IPS-NIHi11 (cell line): ENCODE data around the gene PAWR.
"Not testable (repeated sequence)": the region's sequence is repeated elsewhere in the genome, so short reads cannot be mapped to it uniquely, and the experiment has no call there.

Source experiments
- DNase-seq: peaks from one replicate; pipeline ENCODE4 v3.0.0; 2012; ENCODE audit warnings: mixed read lengths, low spot score

PAWR gene

DNA sequence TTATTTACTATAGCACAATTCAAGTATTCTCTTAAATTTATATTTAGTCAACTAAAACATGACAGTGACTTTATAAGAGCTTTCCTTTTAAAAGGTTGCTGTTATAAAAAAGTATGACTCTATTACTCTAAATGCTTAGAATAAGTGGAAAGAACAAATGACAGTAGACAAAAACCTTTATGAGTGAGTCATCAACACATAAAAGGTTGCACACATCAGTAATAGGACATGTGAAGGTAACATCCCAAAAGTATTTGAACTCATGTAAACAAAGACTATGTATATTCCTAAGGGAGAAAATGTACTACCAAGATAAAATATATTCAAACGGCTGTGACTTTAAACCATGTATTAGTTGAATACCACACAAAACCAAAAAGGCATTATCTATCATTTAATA is 98.8 kb downstream of the PAWR start:
- no peak for DNase-seq

DNA sequence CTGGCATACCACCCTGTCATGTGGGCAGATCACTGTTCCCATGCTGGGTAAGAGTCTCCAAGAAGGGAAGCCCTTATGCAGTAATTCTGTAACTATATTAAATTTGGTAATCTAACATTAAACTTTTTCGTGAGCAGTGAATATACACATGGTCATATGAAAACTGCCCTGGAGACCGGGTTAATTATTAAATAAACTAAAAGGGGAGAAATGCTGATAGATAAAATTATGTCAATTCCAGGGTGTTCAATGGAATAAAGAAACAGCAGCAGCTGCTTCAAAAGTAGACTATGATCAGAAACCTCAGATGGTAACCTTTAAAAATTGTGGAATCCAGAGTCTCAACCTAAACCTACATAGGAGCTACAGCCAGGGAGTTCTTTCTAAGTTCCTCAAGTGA is 100.0 kb downstream of the PAWR start:
- DNase-seq = no peak

DNA sequence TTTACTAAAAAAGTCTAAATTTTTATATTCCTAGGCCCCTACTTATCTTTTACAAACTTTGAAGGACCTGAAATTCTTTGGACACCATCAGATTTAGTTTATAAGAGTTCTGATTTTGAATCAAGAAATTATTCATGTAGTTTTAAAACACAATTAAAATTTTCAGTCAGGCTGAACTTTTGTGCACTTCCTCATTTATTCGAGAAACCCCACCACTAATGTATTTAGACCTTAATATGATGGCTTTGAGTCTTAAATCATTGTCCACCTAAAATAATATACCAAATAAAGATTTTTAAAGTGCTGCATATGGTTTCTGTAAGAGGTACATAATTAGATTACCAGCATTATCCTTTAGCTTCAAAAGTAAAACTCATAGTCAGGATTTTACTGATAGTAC is 103.4 kb downstream of the PAWR start:
- DNase-seq = no peak

DNA sequence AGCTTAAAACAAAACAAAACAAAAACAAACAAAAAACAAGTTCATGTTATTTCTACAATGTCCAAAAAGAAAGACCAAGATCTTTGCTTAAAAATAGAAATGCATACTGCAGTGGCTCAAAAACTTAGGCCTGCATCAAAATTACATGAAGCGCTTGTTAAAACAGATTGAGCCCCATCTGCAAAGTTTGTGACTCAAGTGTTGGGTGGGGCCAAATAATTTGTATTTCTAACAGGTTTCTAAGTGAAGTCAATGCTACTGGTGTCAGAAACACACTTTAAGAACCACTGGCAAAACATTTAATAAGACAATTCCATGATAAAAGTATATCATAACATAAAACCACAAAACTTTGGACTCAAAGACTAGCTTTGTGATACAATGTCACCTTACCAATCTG is 105.6 kb downstream of the PAWR start:
- DNase-seq = no peak

DNA sequence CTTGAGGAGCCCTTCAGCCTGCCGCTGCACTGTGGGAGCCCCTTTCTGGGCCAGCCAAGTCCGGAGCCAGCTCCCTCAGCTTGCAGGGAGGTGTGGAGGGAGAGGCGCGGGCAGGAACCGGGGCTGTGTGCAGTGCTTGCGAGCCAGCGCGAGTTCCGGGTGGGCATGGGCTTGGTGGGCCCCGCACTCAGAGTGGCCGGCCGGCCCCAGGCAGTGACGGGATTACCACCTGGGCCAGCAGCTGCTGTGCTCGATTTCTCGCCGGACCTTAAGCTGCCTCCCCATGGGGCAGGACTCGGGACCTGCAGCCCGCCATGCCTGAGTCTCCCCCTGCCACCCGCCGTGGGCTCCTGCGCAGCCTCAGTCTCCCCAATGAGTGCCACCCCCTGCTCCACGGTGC is 116.9 kb downstream of the PAWR start:
- no peak for DNase-seq

DNA sequence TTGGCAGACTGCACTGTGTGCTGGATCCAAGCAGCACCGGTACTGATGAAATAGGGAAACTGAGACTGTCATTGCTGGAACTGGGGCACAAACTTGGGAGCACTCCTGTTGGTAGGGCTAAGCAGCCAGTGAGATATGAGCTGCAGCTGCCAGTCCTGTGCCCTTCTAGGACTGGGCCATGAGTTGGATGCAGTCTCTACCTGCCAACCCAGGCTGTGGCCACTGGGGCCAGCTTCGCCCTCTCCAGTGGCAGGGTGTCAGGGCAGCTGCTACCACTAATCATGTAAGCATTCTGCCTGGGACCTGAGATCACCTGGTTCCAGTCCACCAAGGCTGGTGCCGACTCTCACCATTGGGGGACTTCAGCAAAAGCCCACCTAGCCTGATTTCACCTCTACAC is 121.1 kb downstream of the PAWR start:
- DNase-seq = no peak

DNA sequence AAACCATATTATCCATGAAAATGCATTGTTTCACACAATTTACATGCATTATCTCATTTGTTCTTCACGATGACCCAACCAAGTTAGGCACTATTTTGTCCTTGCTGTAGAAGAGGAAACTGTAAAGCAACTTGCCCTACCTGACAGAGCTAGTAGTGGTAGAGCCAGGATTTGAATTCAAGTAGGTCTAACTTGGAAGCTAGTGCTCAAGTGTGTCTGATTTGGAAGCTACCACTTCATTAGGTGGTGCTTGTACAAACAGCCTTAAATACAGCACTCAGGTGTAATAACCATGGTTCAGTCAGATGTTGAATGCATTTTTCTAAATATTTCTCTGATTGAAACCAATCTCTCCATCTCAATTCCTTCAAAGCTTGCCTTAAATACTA is 123.6 kb downstream of the PAWR start:
- DNase-seq = no peak

DNA sequence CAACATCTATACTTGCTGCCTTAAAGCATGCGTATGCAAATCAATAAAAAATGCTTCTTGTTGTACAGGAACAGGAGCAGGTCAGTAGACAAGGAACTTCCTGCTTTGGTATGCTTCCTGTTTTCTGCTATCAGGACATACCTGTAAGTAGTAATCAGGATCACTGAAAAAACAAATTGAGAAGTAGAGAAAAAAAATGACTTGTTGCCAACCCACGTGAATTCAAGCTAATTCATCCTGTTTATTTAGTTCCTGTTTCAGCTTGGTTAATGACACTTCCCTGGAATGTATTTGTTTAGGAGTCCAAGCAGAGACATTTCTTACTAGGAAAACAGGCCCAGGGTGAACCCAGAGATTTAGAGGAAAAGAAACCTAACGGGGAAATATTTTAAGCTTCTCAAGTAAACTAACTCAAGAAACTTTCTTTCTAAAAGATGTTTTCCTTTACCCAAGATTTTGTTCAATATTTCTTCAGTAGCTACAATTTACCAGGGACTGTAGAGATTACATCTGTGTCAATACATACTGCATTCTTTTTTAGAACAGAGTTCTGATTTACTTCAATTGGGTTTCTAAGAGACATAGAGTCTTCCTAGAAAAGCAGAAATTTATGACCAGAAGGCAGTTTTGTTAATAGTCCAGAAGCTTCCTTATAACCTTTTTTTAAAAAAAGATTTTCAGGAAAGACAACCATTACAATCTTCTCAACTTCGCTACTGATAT is 124.2 kb downstream of the PAWR start:
- no peak for DNase-seq

DNA sequence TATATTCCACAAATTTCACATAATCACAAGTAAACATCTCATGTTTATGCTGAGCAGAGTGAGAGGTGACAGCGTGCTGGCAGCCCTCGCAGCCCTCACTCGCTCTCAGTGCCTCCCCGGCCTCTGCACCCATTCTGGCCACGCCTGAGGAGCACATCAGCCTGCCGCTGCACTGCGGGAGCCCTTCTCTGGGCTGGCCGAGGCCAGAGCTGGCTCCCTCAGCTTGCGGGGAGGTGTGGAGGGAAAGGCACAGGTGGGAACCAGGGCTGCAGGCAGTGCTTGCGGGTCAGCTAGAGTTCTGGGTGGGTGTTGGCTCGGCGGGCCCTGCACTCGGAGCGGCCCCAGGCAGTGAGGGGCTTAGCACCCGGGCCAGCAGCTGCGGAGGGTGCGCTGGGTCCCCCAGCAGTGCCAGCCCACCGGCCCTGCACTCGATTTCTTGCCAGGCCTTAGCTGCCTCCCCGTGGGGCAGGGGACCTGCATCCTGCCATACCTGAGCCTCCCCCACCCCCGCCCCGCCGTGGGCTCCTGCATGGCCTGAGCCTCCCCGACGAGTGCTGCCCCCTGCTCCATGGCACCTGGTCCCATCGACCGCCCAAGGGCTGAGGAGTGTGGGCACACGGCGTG is 125.9 kb downstream of the PAWR start:
- not testable (repeated sequence) for DNase-seq

DNA sequence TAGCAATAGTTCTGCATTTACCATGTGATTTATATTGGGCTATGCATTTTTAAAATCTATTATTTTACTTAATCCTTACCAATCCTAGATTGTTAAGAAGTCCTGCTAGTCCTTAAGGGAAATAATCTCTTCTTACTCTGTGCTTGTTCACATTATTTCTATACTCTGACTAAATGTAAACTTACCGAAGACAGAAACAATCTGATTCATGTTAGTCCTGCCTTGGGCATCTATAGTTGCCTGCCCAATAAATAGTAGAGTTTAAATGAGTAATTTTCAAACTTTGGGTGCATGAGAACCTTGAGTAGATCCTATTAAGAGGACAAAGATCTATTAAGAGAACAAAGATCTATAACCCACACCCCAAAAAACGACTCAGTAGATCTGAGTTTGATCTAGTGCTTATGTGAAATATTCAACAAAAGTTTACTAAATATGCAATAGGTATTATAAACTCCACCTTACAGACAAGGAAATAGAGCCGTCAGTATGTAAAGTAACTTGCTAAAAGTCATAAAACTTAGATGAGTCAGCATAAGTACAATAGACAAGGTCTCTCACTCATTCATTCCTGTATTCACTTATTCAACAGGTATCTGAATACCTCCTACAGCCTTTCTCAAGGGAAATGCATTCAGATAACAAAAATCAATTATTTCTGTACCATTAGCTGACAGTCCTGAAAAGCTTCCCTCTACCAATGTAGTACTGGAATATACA is 127.6 kb downstream of the PAWR start:
- no peak for DNase-seq

DNA sequence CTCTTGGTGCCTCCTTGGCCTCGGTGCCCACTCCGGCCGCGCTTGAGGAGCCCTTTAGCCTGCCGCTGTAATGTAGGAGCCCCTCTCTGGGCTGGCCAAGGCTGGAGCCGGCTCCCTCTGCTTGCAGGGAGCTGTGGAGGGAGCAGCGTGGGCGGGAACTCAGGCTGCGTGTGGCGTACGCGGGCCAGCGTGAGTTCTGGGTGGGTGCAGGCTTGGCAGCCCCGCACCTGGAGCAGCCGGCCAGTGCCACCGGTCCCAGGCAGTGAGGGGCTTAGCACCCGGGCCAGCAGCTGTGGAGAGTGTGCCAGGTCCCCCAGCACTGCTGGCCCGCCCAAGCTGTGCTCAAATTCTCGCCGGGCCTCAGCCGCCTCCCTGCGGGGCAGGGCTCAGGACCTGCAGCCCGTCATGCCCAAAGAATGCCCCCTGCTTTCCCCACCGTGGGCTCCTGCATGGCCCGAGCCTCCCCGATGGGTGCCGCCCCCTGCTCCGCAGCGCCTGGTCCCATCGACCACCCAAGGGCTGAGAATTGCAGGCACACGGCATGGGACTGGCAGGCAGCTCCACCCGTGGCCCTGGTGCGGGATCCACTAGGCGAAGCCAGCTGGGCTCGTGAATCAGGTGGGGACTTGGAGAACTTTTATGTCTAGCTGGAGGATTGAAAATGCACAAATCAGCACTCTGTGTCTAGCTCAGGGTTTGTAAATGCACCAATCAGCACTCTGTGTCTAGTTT is 129.2 kb downstream of the PAWR start:
- DNase-seq = no peak

DNA sequence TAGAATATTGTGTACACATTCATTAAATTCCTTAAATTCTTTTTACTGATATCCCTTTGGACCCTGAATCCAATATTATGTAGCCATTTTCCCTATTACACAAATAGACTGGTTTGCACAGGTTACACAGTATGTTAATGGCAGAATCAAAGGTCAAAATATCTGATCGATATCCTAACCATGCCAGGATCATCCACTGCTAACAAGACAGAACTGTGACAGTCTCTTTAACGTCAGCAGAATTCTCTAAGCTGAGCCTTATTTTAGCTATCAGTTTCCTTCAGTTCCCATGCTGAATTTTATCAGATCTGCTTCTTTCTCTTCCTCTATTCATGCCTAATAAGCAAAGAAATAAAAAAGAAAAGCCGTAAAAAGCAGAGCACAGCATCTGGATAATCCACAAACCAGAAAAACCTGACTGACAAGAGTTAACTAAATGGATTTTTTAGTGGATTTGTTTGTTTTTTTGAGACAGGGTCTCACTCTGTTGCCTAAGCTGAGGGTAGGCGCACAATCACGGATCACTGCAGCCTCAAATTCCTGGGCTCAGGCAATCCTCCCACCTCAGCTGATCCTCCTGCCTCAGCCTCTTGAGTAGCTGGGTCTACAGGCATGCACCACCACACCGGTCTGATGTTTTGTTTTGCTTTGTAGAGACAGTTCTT is 130.4 kb downstream of the PAWR start:
- no peak for DNase-seq

DNA sequence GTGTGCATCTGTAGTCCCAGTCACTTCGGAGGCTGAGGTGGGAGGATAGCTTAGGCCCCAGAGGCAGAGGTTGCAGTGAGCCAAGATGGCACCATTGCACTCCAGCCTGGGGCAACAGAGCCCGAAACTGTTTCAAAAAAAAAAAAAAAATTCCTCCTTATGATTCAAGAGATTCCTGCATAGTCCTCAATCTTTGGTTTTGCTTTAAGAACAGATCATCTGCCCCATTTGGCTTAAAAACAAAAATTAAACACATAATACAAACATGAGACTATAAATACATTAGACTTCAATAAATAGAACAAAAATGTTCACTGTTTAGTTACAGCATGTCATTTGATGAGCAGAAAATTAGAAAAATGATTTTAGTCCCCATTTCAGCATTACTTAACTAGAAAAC is 131.2 kb downstream of the PAWR start:
- no peak for DNase-seq

DNA sequence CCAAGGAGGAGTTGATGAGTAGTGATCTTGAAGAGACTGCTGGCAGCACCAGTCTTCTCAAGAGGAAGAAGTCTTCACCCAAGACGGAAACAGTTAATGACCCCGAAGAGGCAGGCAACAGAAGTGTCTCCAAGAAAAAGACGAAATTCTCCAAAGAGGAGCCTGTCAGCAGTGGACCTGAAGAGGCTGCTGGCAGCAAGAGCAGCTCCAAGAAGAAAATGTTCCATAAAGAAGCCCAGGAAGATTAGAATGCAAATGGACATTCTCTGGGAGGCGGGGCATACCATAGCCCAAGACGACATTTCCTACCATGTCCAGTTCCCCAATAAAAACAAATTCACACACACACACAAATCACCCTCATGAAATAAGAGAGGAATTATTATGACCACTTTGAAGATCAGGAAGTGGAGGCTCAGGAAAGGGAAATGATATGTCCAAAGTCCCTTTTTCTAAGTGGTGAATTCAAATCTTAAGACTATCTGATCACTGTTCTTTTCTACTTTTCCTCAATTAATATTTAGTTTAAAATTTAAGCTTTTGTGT is 131.8 kb downstream of the PAWR start:
- no peak for DNase-seq

DNA sequence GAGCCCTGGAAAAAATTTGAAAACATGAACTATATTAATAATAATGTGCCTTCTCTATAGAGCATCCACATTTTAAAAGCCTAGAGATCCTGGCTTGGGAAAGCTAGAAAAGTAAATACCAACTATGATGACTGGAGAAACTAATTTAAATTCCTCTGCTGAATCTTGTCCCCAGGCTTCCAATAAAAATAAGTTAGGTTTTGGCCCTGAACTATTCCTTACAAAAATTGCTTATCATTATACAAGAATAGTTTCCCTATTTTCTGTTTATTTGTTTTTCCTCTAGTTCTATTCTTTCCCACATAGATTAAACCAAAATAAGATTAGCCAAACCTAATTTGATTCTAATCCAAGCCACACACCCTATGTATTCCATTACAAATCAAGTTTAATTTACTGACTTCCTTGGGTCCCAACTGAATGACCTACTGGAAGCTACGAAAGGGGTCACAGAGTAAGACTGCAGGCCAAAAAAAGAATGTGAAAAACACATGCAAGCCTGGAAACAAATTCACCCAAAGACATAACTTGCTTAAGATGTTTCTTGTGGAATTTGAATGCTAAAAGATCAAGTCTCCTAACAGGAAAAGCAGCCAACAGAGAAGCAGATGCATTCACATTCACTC is 133.0 kb downstream of the PAWR start:
- no peak for DNase-seq

DNA sequence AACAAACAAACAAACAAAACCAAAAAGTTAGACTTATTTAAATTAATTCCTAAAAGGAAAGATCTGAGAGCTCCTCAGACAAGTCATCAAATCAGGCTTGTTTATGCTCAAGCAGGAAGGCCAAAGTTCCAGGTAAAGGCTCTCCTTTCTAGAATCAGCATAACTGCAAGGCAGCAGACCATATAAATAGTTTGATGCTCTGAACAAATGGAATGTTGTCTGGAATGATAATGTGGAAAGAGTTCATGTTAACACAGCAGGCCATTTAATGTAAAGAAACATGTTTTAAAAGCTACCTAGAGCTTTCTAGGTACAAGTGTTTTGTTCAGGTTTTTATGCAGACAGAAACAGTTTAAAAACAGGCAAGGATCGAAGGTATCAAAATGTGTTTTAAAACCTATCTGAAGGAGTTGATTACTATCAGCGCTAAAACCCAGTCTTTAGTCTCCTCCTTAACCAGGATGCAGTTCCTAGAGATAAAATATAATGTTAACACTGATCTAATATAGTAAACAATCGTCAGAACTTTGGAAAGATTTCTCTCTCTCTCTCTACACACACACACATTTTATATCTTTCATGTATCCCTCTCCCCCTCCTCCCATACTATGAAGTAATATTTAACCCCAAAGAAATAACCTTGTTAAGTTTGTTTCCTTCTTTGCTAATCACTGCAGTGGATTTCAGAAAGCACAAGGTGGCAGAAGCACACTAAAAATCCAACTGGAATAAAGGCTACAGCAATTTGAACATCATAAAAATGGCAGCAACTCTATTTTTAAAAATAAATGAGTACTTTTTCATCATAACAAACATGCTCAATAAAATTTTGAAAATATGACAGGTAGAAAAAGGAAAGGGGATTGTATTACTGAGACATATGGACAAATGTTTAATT is 135.5 kb downstream of the PAWR start:
- DNase-seq = no peak

DNA sequence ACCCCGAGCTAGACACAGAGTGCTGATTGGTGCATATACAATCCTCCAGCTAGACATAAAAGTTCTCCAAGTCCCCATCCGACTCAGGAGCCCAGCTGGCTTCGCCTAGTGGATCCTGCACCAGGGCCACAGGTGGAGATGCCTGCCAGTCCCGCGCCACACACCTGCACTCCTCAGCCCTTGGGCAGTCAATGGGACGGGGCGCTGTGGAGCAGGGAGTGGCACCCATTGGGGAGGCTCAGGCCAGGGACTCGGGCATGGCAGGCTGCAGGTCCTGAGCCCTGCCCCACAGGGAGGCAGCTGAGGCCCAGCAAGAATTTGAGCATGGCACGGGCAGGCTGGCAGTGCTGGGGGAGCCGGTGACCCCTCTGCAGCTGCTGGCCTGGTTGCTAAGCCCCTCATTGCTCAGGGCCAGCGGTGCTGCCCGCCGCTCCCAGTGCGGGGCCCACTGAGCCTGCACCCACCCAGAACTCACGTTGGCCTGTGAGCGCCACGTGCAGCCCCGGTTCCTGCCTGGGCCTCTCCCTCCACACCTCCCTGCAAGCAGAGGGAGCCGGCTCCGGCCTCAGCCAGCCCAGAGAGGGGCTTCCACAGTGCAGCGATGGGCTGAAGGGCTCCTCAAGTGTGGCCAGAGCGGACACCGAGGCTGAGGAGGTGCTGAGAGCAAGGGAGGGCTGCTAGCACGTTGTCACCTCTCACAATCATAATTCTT is 136.7 kb downstream of the PAWR start:
- no peak for DNase-seq

DNA sequence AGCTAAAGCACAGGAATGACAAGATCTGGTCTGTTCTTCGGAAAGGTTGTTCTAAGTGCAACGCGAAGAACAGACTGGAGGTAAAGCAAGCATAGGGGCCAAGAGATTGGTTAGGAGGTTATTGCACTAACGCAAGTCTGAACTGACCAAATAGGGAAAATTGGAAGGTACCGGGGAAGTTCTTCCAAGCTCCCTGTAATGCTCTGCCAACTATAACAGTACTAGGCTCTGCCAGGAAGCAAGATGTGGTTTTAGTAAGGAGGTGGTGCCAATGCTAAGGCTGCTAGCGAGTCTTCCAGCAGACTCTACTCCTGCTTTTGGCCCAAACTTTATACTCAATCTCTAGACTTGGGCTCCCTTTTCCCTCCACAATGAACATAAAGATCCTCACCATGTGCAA is 138.6 kb downstream of the PAWR start:
- no peak for DNase-seq

DNA sequence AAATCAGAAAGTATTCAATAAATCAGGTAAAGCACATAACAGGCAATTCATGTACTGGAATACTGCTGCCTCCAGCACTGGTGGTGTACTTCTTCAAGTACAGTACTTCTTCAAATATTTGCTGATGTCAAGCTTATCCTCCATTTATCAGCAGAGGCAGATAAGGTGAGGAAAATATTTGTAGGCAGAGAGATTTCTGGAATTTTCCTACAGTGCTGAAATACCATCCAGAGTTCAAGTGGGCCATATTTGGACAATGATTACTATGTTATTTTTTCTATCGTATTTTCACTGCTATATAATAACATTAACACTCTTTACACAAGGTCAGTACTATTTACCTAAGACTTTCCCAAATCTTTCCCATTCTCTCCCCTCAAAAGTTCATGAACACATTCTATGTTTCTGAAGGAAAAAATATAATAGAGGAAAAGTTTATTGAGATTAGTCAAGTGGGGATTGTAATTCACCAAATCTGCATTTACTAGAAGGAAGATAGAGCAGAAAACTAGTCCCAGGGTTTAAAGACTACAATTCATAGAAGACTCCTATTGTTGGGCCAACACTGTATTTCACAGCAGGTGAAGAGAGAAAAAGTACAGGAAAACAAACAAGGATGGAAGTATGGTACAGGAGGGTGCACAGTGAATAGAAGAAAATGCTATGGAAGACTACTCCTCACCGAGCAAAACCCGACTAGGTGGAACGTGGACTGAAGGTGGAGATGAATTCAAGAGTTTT is 141.1 kb downstream of the PAWR start:
- DNase-seq = no peak
